ENCODE results near the gene TUBB.
"Not testable (repeated sequence)": the region's sequence is repeated elsewhere in the genome, so short reads cannot be mapped to it uniquely, and the experiment has no call there.

TUBB gene

DNA sequence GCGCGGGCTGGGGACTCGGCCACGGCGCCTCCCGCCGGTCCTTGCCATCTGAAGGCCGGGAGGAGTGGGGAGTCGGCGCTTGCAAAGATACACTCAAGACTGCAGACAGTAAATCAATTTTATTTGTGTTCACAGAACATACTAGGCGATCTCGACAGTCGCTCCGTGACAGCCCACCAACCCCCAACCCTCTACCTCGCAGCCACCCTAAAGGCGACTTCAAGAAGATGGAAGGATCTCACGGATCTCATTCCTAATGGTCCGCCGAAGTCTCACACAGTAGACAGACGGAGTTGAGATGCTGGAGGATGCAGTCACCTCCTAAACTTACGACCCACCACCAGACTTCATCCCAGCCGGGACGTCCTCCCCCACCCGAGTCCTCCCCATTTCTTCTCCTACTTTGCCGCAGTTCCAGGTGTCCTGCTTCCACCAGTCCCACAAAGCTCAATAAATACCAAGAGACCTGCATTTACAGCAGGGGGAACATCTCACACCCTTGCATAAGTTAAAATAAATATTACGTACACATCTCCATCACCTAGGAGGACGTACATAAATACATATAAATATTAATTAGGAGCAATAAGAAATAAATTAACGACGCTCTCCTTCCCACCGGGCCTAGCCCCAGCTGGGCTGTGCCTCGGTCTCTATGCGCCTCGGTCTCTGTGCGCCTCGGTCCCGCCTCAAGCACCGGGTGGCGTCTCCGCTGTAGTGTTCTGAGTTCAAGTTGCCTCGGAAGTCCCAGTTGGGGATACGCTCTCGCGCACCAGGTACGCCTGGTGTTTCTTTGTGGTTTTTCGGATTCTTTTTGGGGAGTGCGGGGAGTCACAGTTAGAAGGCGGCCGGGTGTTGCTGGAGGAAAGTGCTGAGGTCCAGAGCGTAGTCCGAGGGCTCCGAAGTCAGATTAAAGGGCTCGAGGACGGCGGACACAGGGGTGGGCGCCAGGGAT lies 23.2 kb downstream of the TUBB start:
- H3K27me3 ChIP-seq (ENCODE audit: insufficient read depth, low read length), result no peaks in the 10 kb centered on the region
- H2AFZ ChIP-seq (ENCODE audit: low read depth, low read length), result peak overlapping the region; percentile 84
- H3K9me3 ChIP-seq (ENCODE audit: low read length), result no peaks in the 10 kb centered on the region

DNA sequence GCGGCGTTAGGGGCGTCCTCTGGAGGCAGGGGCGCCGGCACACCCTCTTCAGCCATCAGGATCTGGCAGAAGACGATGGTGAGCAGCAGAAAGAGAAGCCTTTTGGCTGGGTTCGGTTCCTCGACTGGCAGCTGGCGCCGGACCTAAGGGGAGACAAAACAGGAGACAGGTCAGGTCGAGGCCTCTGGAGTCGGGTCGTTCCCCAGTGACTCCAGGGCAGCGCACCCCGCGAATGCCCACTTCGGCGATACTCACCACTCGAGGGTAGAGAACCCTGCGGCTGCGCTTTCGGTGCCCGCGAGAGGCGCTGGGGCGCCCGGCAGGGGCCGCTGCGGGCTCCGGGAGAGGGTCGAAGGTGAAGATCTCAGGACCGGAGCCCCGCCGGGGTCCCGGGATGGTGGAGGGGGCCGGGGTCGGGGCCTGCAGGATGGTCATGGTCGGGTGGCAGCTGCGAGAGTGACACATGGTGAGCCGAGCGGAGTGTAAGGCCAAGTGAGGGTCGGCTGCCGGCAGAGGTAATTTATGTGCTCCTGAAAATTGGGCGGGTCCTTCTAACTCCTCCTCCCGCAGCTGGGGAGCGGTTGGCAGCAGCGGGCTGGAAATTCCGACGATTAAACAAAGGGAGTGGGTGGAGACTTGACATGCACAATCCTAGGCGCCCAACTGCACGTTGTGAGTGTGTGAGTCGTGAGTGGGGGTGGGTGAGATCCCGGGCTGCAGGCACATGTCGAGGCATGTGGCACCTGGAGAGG lies 24.1 kb downstream of the TUBB start, which contains the start of gene IER3:
IER3 (minus strand) TSS at position 494 of the 752 bp plus-strand sequence; CDS start at position 465, 29 bp downstream.
- peak within 1 kb of the TSS; percentile 84 for H2AFZ ChIP-seq (ENCODE audit: low read depth, low read length)
- no peaks in the 10 kb centered on the region for H3K27me3 ChIP-seq (ENCODE audit: insufficient read depth, low read length)
- peaks cover 19% of the 10 kb centered on the region for H3K36me3 ChIP-seq (ENCODE audit: insufficient read depth, low read length)
- peak within 1 kb of the TSS; percentile 91 for H3K4me3 ChIP-seq (ENCODE audit: low read length)
- peaks cover 21% of the 10 kb centered on the region for H3K4me1 ChIP-seq (ENCODE audit: insufficient read depth, low read length)
- no peaks in the 10 kb centered on the region for H3K9me3 ChIP-seq (ENCODE audit: low read length)

More for the DNA sequence above, 23.2 kb downstream of the TUBB start:
- Histone ChIP-seq H3K4me1 (ENCODE audit: insufficient read depth, low read length) (peaks cover 21% of the 10 kb centered on the region), H3K4me3 (ENCODE audit: low read length) (peak overlapping the region; percentile 91), H3K36me3 (ENCODE audit: insufficient read depth, low read length) (peaks cover 26% of the 10 kb centered on the region)

DNA sequence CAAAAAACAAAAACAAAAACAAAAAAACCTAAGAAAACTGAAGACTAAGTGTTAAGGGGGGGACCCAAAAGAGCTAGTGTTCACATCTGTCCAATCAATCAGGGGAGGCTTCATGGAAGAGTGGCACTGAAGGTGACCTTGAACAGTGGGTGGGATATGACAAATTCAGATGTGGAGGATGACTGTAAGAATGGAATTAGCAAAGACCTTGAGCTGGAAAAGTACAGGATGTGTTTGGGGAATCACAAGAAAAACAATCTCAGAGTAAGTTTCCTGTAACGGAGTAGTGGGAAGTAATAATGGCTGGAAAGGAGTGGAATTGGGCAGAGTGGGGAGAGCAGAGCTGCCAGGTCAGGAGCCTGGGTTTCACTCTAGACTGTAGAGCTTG lies 27.1 kb downstream of the TUBB start:
- no peaks in the 10 kb centered on the region for H3K36me3 ChIP-seq (ENCODE audit: insufficient read depth, low read length)
- no peaks in the 10 kb centered on the region for H3K27me3 ChIP-seq (ENCODE audit: insufficient read depth, low read length)
- H3K4me3 ChIP-seq (ENCODE audit: low read length), result no peak overlapping the region
- no peaks in the 10 kb centered on the region for H3K9me3 ChIP-seq (ENCODE audit: low read length)
- peaks cover 9% of the 10 kb centered on the region for H3K4me1 ChIP-seq (ENCODE audit: insufficient read depth, low read length)
- no peak overlapping the region for H2AFZ ChIP-seq (ENCODE audit: low read depth, low read length)

DNA sequence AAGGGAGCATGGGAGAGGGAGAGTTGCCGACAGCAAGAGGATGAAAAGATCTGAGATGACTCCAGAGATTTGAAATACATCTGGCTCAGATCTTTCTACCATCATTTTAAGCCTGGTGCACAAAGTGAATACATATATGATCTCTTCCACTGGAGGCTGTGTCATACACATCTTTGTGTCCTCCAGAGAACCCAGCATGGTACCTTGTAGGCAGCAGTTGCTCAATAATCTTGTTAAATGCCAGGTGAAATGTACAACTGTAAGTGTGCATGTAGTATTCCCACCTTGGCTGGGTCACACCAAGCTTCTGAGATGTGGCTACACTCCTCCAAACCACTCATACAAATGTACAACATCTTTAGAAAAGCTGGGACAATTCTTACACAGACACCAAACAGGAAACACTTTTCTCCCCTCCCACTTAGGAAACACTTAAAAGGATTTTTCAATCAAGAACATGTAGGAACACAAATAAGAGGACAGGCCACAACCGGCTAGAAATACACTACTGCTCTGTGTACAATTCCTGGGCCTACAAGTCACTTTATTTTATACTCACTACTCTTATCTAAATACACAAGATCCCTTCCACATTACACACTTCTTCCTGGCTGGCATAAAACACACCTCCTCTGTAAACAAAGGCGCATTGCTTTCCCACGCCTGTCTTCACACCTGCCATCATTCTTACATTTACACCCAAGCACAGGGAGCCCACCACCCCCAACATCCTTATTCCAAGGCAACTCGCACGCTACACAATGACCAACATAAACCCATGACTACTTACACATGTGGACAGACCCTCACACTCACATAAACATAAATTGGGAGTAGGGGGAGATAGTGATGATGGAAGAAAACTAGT lies 28.0 kb downstream of the TUBB start:
- H3K4me1 ChIP-seq (ENCODE audit: insufficient read depth, low read length), result peaks cover 9% of the 10 kb centered on the region
- H3K9me3 ChIP-seq (ENCODE audit: low read length), result no peaks in the 10 kb centered on the region
- H3K4me3 ChIP-seq (ENCODE audit: low read length), result no peak overlapping the region
- no peak overlapping the region for H2AFZ ChIP-seq (ENCODE audit: low read depth, low read length)
- H3K27me3 ChIP-seq (ENCODE audit: insufficient read depth, low read length), result no peaks in the 10 kb centered on the region
- no peaks in the 10 kb centered on the region for H3K36me3 ChIP-seq (ENCODE audit: insufficient read depth, low read length)

DNA sequence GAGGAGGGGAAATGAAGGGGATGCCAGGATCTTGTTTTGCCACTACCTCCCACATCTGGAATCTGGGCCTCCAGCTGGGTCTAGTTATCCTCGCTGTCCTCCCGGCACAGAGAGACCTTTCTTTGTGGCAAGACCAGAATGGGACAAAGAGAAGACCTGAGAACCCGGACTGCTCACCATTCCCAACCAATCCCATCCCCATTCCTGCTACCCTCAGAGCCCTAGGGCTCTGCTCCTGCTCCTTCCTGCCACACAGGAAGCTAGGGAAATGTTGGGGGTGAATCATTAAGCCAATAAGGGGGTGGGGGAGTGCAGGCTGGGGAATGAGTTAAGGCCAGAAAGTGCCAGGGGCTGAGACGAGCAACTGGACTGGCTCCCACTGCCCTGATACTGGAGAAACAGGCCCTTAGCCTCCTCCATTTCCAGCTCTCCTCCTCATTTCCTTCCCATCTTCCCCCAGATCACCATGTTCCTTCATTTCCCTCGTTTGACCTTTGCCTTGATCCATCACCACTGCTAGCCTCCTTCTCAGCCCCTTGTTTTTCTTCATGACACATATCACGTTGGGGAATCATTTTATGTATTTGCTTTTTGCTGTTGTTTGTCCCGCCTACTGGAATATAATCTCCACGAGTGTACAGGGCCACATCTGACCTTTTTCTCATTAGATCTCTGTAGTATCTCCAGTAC lies 28.8 kb downstream of the TUBB start:
- Histone ChIP-seq H3K4me1 (ENCODE audit: insufficient read depth, low read length) (peaks cover 6% of the 10 kb centered on the region), H3K36me3 (ENCODE audit: insufficient read depth, low read length) (no peaks in the 10 kb centered on the region), H3K4me3 (ENCODE audit: low read length) (no peak overlapping the region), H3K9me3 (ENCODE audit: low read length) (no peaks in the 10 kb centered on the region), H3K27me3 (ENCODE audit: insufficient read depth, low read length) (no peaks in the 10 kb centered on the region), H2AFZ (ENCODE audit: low read depth, low read length) (no peak overlapping the region)

DNA sequence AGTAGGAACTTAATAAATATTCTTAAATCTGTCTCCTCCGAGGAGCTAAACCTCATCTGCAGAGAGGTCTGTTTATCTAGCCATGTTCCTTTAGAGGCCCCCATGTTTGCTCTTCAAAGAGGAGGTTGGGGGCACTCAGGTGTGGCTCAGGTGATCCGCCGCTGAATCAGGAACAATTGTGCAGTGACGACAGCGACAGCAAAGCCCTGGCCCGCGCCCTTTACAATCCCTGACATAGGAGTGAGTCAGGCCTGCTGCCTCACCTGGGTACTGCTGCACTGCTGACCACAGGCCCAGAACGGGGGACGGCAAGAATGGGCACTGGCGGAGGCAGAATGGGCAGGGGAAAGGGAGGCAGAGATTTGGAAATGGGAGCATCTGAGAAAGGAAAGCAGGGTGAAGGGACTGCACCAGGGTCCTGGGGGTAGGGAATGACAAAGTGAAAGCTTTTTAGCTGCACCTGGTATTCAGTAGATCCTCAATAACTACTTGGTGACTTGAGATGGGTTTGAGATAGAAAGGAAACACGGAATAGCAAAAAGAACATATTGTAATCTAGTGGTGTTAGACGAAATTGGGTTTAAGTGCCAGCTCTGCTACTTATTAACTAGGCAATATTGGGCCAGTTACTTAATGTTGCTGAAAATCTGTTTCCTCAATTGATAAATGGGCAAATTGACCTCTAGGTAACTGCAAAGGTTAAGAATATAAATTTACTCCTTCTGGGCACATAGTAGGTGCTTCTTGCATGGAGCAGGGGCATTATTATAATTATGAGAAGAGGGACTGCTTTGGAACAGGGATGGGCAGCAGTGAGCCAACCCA lies 29.6 kb downstream of the TUBB start:
- no peak overlapping the region for H2AFZ ChIP-seq (ENCODE audit: low read depth, low read length)
- H3K27me3 ChIP-seq (ENCODE audit: insufficient read depth, low read length), result no peaks in the 10 kb centered on the region
- no peaks in the 10 kb centered on the region for H3K9me3 ChIP-seq (ENCODE audit: low read length)
- peaks cover 2% of the 10 kb centered on the region for H3K4me1 ChIP-seq (ENCODE audit: insufficient read depth, low read length)
- H3K4me3 ChIP-seq (ENCODE audit: low read length), result no peak overlapping the region
- no peaks in the 10 kb centered on the region for H3K36me3 ChIP-seq (ENCODE audit: insufficient read depth, low read length)

DNA sequence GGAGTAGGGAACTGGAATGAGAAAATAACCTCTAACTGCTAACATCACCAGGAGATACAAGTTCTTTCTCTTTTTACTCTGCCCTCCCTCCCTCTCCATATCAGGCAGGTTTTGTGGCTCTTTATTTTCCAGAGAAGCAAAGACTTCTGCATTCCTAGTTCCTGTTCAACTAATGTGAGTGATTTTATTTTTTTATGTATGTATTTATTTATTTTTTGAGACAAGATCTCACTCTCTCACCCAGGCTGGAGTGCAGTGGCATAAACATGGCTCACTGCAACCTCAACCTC lies 30.2 kb downstream of the TUBB start:
- Histone ChIP-seq H3K27me3 (ENCODE audit: insufficient read depth, low read length) (no peaks in the 10 kb centered on the region), H3K36me3 (ENCODE audit: insufficient read depth, low read length) (no peaks in the 10 kb centered on the region), H3K4me3 (ENCODE audit: low read length) (no peak overlapping the region), H2AFZ (ENCODE audit: low read depth, low read length) (no peak overlapping the region), H3K4me1 (ENCODE audit: insufficient read depth, low read length) (no peaks in the 10 kb centered on the region), H3K9me3 (ENCODE audit: low read length) (no peaks in the 10 kb centered on the region)

DNA sequence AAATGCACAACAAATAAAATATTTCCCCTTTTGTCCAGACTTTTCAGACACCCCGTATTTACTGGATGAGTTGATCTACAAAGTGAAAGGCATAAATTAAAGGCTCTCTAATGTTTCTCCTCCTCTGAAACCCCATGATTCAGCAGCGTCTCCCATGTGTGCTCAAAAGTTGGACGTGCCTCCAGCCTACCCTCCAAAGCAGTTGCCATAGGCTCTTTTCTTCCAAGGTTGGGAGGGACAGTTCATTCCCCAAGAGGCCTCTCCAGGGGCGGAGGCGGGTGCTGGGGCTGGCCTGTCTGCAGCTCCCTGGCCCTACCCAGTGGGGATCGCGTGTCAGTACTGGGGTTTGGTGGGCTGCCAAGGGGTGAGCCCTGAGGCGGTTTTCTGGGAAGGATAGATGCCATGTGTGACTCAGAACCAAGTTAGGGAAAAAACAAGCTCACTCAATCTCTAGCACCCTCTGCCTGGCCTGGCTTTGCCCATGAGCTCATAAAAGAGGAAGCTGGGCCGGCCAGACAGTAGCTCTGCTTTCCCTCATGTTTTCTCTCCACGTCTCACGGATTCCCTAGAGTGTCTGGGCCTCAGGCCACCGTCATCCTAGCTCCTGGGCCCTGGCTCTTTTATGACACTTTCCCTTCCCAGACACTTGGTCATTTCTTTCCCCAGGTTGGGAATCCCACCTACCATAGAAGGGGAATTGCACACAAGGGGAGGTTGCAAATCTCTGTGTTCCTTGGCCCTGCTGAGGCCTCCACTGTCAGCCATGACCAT lies 32.2 kb downstream of the TUBB start:
- no peaks in the 10 kb centered on the region for H3K9me3 ChIP-seq (ENCODE audit: low read length)
- no peak overlapping the region for H2AFZ ChIP-seq (ENCODE audit: low read depth, low read length)
- no peaks in the 10 kb centered on the region for H3K36me3 ChIP-seq (ENCODE audit: insufficient read depth, low read length)
- no peaks in the 10 kb centered on the region for H3K27me3 ChIP-seq (ENCODE audit: insufficient read depth, low read length)
- H3K4me3 ChIP-seq (ENCODE audit: low read length), result no peak overlapping the region
- H3K4me1 ChIP-seq (ENCODE audit: insufficient read depth, low read length), result no peaks in the 10 kb centered on the region

DNA sequence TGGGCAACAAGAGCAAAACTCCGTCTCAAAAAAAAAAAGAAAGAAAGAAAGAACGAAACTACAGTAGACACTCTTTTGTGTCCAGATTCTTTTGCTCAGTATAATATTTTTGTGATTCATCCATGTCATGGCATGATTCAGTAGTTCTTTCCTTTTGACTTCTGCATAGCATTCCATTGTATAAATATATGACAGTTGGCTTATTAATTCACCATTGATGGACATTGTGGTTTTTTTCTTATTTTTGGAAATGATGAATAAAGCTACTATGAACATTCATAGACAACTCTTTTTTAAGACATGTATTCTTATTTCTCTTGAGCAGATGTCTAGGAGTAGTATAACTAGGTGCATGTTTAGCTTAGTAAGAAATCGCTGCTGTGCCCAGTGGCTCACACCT lies 34.5 kb downstream of the TUBB start:
- no peak overlapping the region for H3K4me3 ChIP-seq (ENCODE audit: low read length)
- no peaks in the 10 kb centered on the region for H3K4me1 ChIP-seq (ENCODE audit: insufficient read depth, low read length)
- H3K9me3 ChIP-seq (ENCODE audit: low read length), result no peaks in the 10 kb centered on the region
- H3K27me3 ChIP-seq (ENCODE audit: insufficient read depth, low read length), result no peaks in the 10 kb centered on the region
- no peaks in the 10 kb centered on the region for H3K36me3 ChIP-seq (ENCODE audit: insufficient read depth, low read length)
- H2AFZ ChIP-seq (ENCODE audit: low read depth, low read length), result no peak overlapping the region

DNA sequence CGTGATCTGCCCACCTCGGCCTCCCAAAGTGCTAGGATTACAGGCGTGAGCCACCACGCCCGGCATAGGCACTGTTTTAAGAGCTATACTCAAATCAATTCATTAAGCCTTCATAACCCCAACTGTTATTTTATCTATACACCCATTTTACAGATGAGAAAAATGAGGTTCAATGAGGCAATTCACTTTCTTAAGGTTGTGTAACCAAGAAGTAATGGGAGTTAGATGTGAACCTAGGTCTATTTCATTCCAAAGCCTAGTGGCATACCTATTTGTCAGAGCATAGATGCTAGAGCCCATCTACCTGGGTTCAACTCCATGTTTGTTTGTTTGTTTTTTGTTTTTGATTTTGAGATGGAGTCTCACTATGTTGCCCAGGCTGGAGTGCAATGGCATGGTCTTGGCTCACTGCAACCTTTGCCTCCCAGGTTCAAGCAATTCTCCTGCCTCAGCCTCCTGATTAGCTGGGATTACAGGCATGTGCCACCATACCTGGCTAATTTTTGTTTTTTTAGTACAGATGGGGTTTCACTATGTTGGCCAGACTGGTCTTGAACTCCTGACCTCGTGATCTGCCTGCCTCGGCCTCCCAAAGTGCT lies 36.4 kb downstream of the TUBB start:
- not testable (repeated sequence) for H3K9me3 ChIP-seq (ENCODE audit: low read length); H3K36me3 ChIP-seq (ENCODE audit: insufficient read depth, low read length); H3K4me3 ChIP-seq (ENCODE audit: low read length); H3K4me1 ChIP-seq (ENCODE audit: insufficient read depth, low read length); H3K27me3 ChIP-seq (ENCODE audit: insufficient read depth, low read length); H2AFZ ChIP-seq (ENCODE audit: low read depth, low read length)

DNA sequence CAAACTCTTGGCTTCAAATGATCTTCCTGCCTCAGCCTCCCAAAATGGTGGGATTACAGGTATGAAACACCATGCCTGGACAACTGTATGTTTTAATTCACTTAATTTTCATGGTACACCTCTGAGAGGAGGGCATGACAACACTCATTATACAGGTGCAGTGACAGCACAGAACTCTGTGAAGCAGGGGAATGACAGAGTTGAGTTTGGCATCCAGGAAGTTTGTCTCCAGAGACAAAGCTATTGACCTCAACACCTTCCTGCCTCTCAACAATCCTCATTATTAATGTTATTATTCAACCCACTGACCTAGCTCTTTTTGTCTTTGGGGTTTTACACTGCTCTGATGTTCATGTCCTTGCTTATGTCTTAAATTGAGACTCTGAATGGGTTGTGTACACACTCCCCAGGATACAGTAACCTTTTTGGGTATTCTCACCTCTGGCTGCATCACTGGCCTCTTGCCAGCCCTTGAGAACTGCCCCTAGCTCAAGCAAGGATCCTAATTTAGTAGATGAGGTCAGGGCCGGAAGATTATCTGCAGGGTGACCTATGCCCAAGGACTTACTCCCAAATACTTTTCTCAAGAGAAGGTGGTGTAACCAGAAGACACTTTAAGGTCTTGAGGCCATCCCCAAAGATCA lies 37.2 kb downstream of the TUBB start:
- Histone ChIP-seq H3K27me3 (ENCODE audit: insufficient read depth, low read length) (no peaks in the 10 kb centered on the region), H3K36me3 (ENCODE audit: insufficient read depth, low read length) (no peaks in the 10 kb centered on the region), H3K4me1 (ENCODE audit: insufficient read depth, low read length) (no peaks in the 10 kb centered on the region), H2AFZ (ENCODE audit: low read depth, low read length) (no peak overlapping the region), H3K4me3 (ENCODE audit: low read length) (no peak overlapping the region), H3K9me3 (ENCODE audit: low read length) (no peaks in the 10 kb centered on the region)
